Hypothalamus (tissue), 51 donors: ENCODE data around the gene AP2B1.
"Not testable (repeated sequence)": the region's sequence is repeated elsewhere in the genome, so short reads cannot be mapped to it uniquely, and the experiment has no call there.

ENCODE experiments used
- DNase-seq, 51 donors: peaks; one replicate each; lab custom pipeline; 2025; lab: John Stamatoyannopoulos, UW

The AP2B1 gene

DNA sequence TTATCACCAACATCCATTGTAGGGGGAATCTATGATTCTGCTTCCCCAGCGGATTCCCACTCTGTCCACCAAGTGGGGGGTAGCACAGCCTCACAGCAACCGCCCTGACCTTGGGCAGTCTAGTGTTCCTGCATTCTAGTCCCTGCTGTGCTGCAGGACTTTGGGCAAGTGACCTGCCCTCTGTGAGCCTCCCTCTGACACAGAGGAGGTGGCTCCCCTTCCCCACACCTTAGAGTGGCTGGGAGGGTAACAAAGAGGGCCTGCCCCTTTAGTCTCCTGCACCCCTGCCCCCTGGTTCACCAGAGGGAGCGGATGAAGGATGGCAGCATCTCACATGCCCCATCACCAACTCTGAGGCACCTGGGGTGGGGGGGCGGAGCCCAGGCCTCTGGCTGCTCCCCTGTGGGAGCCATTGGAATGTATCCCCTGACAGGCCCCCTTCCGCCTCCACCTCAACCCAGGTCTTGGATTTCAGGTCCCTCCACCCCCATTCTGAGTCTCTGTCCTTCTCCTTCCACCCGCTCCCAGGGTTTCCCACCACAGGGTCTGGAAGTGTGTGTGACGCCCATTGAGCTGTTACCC lies 155.9 kb downstream of the AP2B1 start:
- DNase-seq: no peak

DNA sequence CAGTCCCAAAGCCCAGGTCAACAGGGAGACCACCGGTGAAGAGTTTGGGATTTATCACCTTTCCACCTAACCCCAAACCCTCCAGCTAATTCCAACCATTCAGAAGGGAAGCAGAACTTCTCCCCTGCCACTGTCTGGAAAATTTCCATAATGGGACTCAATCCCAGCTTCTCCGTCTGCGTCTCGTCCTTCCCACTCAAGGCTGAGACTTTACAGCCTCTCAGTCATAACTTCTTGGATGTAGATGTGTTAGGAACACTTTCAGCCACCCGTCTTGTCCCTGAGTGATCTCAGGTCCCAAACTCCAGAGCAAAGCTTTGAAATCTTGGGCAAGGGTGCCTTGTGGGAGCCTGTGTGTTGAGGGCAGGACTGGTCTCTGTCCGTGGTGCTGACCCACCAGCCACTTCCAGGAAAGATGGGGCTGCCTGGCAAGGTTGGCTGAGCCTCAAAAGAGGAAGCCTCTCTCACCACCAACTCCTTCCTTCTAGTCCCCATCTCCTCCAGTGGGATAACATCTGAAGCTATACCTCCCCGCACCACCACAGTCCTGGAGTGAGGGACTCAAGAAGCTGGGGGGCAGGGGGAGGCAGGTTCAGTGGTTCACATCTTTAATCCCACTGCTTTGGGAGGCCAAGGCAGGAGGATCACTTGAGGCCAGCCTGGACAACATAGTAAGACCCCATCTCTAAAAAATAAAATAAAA lies 156.7 kb downstream of the AP2B1 start:
- DNase-seq: no peak

DNA sequence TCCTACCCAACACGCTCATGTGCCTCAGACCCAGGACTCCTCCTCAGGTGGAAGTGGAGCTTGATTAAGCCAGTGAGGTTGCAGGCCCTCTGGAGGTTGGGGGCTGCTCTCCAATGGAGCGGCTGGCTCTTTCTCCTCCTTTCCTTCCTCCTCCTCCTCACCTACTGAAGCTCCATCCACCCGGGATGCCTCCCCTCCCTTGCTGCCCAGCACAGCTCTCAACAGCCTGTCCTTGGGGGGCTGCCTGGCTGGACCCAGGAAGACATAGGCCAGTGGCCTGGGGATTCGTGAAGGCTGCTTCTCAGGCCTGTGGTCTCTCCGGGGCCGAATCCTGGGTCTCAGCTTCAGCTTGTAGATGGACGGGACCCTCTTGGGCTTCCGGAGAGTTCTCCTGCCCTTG lies 157.7 kb downstream of the AP2B1 start:
- DNase-seq: no peak

DNA sequence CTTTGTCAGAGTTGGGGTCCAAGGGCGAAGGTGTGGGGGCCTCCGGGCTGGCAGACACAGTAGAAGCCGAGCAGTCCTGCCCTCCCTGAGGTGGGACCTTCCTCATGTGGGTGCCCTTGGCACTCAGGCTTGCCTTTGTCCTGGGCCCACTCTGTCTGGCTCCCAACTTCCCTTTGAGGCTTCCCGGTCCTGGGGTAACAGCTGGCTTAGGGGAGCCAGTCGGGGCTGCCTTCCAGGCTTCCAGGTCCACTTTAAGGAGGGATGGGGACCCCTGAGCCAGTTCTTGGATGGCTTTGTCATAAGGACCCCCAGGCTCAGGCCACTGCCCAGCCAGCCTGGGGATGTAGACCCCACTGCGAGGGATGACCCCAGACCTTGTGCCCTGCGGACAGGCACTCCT lies 158.1 kb downstream of the AP2B1 start:
- DNase-seq: no peak

DNA sequence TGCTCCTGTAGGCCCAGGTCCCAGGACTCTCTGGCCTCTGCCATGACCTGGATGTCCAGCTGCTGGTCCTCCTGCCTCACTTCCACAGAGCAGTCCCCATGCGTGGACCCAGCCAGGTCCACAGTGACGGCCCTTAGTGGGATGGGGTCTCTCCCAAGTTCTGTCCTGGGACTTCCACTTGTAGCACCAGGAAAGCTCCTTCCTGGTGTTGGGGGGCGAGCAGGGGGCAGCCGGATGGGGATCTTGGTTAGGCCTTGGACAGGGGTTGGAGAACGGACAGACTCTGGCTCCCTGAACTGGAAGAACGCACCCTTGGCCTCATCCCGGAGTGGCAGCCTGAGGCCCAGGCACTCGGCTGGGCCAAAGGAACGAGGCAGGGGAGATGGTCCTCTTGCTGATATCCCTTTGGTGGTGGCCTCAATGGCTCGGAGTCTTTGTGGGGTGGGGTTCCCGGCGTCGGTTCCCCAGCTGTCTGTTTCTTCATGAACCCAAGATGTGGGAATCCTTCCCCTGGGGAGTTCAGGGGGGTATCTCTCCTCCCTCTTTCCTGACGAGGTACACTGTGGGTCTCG lies 158.7 kb downstream of the AP2B1 start:
- DNase-seq: no peak

DNA sequence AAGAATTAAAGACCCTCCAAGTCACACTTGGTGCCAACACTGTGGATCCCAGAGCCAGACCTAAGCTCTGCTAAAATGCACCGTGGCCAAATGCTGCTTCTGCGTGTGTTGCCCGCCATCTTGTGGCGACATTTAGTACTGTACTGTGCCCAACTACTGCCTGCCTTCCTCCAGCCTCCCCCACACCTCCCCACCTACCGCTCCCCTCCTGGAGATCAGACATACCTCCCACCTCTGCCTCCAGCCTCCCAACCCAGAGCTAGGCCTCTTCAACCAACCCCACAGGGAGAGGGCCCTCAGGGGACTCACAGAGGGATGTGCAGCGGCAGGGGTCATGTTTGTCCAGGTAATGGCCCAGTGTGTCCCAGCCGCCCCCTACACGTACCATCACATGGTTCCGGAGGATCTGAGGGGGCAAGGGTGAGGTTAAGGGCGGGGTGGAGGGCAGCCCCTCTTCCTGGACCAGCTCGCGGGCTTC lies 160.5 kb downstream of the AP2B1 start:
- peak in 45 of 51 donors; percentile 7 to 76 (median 46) for DNase-seq

DNA sequence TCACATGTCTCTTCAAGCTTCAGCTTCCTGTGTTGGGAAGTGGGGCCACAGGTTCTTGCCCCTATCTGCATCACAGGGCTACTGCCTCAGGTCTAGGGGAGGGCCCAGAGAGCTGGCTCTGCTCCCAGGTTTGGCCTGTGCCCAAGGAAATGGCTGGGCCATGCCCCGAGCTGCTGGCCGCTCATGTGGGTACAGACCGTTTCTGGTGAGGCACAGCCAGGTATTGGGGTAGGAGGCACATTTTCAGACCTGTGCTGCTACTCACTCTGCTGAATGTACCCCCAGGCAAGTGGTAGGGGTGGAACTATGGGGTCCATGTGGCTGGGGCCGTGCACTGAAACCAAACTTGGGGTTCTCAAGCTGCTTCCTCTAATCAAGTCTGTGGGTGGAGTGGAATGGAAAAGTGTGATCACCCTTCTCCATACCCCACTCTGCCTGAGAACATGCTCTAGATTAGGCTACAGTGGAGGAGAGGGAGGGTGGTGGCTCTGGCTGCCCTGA lies 161.3 kb downstream of the AP2B1 start:
- no peak for DNase-seq

DNA sequence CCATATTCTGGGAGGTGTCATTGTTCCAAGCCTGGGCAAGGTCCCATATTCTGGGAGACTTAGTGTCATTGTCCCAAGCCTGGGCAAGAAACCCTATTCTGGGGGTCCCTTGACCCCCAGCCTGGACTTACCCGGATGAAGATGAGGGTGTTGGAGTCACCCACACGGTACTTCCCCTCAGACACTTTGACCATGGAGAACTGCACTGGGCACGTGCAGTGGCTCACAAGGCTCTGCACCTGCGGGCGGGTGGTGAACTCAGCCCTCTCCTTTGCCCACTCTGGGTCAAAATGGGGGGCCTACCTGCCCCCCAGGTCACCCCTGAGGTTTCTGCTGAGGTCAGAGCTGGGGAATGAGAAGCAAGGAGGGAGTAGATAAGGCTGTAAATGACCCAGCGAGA lies 161.9 kb downstream of the AP2B1 start:
- DNase-seq: no peak

DNA sequence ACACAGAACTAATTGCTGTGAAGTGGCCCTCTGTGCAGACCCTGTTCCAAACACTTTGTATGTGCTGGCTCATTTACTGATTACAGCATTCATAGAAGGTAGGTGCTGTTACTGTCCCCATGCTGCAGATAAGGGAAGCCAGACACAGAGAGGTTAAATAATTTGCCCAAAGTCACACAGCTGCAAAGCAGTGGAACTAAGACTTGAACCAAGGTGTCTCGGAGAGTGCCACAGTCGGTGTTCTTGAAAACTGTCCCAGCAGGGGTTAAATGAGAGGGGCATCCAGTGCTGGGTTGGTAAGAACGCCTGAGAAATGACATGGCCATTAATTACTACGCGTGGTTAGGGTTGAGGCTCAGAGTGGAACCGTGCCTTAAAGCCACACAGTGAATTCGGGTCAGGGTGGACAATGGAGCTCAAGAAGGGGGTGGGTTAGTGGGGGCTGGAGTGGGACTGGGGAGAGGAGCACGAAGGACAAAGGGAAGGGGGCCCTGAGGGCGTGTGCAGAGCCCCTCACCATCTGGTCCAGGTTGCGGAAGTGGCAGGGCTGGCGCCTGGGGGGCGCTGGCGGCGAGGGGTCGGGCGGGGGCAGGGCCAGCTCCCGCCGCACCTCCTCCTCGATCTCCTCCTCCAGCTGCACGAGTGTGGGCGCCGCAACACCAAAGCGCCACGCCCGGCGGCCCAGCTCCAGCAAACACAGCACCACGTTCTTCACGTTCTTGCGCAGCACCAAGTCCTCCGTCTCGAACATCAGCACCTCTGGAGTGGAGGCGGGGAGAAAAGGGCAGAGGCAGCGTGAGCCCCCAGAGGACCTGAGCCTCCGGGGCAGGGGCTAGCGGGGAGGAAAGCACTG lies 162.7 kb downstream of the AP2B1 start:
- no peak for DNase-seq

DNA sequence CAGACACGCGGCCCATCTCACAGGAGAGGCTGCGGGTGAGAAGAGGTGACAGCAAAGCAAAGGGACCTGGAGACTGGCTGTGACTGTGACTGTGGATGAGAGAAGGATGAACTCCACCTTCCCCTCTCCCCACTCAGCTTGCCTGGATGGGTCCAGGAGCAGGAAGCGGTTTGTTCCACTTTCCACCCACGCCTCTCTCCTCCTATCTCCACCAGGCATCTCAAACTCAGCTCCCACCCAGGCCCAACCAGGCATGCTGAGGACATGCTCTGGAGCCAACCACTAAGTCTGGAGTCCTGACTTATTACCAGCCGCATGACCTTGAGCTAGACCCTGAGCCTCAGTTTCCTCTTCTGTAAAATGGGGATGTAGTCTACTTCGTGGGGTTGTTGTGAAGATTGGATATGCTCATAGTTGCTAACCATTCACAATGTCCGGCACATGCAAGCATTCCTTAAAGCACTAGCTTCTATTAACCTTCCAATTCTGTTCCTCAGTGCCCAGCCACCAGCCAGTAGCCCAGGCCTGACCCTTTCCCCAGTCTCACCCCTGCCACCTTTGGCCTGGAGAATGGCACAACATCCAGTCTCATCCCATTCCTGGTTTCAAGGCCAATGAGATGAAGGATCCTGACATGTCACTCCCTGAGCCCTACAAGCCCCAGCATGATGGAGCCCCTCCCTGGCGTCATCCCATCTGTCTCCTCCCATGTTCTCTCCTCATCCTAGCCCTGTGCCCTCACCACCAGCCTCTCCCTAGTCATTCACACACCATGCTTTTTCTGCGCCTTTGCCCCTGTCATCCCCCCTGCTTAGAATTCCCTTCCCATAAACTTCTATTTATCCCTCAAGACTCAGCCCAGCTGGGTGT lies 163.6 kb downstream of the AP2B1 start:
- no peak for DNase-seq

DNA sequence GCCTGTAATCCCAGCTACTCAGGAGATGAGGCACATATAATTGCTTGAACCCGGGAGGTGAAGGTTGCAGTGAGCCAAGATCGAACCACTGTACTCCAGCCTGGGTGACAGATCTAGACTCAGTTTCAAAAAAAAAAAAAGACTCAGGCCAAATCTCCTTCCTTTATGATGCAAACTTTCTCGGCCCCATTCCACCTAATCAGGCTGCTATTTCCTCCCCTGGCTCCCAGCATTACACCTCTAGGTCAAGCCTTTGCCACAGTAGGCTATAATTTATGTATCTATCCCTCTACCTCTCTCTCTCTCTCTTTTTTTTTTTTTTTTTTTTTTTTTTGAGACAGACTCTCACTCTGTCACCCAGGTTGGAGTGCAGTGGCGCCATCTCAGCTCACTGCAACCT lies 164.4 kb downstream of the AP2B1 start:
- not testable (repeated sequence) for DNase-seq

DNA sequence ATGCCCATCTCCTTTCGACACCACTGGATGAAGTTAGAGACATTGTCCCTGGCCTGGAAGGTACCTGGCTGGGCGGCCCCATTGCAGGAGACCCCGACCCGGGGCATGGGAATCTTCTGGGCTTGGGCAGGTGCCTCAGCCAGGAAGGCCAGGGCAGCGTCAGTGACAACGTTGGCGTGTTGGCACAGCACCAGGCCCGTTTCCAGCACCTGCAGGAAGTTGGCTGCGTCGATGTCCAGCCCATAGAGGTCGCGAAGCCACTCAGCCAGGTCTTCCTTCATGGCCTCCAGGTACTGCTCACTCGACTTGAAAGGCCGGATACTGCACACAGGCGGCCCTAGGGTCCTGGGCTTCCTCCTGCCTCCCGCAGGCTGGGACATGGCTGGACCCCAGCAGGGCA lies 165.3 kb downstream of the AP2B1 start:
- DNase-seq: no peak

DNA sequence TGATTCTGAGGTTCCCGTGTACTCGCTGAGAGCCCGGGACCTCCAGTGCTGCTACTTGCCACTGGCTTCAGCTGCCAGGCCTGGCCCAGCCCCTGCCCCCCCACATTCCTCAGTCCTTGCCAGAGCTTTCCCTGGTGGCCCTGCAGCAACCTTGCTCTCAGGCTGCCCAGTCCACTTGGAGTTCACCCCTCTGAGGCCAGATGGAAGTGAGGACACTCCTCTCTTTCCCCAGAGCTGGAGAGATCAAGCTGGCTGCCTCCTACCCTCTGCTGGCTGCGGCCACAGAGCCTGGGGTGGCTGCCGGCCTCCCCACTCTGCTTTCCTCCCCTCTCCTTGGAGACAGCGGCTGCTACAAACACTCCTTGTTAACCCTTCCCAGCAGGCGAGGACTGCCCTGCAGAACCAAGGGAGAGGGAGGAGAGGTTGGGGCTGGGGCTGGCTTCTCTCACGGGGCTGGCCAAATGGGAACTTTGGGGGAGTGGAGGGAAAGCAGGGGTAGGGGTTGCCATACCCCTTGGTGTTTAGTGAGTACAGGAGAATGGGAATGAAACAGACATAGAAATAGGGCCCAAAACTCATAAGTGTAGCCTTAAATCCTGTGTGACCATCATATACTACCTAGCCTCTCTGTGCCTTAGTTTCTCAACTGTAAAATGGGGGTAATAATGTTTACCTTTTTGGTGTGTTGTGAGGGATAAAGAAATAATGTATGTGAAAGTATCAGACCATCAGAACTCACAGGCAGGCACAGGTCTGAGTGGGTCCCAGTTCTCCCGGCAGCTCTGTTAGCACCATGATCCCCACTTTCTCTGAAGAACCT lies 166.0 kb downstream of the AP2B1 start, which contains the start of gene GAS2L2:
GAS2L2 (minus strand) TSS at position 295 of the 820 bp plus-strand sequence. CDS start 389 bp downstream, outside the sequence.
- DNase-seq: peak in 8 of 51 donors; percentile 12 to 47 (median 20)

DNA sequence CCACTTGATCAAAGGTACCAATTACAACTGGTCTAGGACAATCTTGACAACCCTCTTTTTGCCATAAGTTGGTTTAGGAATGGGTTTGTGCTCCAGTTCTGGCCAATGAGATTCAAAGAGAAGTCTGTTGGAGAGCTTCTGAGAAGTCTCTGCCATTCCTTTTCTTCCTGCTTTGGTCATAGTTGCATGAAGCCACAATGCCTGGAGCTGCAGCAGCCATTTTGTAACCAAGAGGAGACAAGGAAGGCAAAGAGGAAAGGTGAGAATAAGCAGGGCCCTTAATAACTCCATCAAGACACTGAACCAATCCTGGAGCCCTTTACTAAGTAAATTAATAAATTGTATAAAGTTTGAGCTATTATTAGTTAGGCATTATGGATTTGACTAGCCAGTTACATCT lies 170.1 kb downstream of the AP2B1 start:
- DNase-seq: no peak

DNA sequence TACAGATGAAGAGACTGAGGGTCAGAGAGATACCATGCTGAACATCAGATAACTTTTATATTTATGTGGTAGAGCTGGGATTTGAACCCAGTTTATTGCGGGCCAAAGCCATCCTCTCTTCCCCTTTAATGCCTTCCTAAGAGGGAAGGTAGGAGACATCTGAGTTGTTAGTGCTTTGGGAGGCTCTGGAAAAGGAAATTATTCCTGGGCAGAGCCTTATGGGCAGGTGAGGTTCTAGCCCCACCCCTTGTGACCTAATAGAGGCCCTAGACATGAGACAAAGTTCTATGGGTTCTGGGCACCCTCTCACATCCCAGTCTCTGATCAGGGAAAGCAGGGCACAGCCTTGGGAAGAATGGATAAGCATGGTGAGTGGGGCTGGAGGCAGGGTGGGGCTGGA lies 173.5 kb downstream of the AP2B1 start, which contains the start of gene C17orf50:
C17orf50 (plus strand) TSS at position 301 of the 400 bp plus-strand sequence; CDS start at position 356, 55 bp downstream.
- no peak for DNase-seq

DNA sequence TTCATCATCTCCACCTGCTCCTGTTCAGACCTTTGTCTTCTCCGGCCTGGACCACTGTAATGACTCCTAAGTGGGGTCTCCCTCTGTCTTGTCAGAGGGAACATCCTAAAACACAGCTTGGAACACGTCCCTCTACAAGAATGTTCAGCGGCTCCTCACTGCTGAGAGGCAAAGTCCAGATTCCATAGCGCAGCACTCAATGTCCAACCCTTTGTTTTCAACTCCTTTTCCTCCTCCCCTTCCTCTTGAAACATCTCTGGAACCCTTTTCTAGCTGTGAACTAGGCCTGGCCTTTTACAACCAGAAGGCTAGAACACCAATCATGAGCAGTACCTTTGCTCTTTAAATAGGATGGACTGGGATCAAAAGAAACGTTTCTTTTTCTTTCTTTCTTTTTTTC lies 174.5 kb downstream of the AP2B1 start:
- no peak for DNase-seq

DNA sequence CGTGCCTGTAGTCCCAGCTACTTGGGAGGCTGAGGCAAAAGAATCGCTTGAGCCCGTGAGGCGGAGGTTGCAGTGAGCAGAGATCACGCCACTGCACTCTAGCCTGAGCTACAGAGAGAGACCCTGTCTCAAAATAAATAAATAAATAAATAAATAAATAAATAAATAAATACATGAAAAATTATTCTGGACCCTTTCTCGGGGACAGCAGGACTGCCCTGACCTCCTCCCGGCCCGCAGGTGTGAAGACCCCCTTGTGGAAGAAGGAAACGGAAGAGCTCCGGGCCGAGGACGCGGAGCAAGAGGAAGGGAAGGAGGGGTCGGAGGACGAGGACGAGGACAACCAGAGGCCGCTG lies 176.6 kb downstream of the AP2B1 start:
- DNase-seq: no peak

DNA sequence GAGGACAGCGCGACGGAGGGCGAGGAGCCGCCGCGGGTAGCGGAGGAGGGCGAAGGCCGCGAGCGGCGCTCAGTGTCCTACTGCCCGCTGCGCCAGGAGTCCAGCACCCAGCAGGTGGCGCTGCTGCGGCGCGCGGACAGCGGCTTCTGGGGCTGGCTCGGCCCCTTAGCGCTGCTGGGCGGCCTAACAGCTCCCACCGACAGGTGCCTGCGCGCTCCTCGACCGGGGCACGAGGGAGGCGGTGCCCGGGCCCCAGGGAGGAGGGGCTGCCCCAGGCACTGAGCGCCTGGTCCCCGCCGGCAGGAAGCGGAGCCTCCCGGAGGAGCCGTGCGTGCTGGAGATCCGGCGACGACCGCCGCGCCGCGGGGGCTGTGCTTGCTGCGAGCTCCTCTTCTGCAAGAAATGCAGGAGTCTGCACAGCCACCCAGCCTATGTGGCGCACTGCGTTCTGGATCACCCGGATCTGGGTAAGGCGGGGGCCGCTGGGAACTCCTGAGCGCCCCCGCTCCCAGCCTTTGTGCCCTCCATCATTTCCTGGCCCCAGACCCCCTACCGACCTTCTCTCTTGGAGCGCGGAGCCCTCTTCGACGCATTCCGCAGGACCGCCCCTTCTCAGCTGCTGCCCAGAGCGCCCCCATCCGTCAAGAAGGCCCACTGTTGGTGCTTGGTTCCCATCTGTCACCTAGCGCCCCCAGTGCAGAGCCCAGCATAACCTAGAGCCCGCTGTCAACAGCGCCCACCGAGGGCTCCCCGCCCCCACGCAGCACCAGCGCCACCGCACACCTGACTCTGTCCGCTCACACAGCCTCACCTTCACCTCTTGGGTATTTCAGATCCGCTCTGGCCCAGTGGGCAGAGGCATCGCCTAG lies 177.2 kb downstream of the AP2B1 start:
- DNase-seq: peak in 50 of 51 donors; percentile 19 to 92 (median 69)
